NCI-H146 treated with DMSO at 0.1 percent for 48 hours (cell line): Measurements from ENCODE around the gene MIDN.

Source experiments
- DNase-seq: peaks from one replicate; lab custom pipeline; 2025; ENCODE audit not compliant: unreplicated experiment; lab: John Stamatoyannopoulos, UW

MIDN gene

DNA sequence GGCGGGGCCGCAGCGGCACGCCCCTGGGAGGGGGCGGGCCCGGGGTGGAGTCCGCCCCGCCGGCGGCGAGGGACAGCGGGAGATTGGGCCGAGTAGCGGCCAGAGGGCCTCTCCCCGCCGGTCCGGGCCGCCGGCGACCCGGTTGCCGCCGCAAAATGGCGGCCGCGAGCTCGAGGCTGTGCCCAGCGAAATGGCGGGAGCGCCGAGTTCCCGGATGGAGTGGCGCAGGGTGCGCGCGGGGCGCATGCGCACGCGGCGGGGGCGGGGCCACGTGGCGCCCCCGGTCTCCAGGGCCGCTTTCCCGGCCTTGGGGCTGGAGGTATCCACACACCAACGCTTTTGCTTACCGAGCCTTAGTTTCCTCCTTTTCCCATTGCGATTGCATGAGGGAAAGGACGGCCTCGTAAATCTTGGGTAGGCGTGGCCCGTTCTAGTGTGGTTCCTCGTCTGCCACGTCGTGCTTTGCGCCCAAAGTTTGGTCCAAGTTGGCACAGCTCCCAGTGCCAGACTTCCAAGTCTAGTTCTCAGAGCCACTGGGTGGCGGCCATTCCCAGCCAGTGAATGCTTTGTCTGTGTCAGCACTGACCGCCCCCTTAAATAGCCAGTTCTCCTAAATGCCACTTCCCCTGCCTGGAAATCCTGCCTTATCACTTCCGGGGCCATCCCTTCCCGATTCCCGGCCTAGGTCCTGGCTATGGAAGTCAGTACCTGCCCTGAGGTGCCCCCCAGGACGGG is 21.3 kb downstream of the MIDN start:
- peak; percentile 39 for DNase-seq

DNA sequence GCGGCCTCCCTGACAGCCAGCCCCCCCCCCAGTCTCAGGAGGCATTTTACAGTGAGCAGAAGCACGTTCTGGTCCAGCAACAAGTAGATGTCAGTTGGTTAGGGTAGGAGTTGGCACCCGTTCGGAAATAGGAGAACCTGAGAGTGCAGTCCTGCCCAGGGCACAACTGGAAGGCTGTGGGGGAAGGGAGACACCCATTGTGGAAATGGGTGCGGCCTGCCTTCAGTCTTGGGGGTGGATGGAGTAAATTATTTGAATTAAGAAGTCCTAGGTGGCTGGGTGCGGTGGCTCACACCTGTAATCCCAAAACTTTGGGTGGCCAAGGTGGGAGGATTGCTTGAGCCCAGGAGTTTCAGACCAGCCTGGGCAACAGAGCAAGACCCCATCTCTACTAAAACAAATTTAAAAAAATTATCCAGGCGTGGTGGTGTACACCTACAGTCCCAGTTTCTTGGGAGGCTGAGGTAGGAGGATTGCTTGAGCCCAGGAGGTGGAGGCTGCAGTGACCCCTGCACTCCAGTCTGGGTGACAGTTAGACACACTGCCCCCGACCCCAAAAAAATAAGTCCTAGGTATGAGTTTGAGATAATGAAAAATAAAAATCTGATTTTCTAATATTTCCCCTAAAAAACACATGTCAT is 21.9 kb downstream of the MIDN start:
- no peak for DNase-seq

DNA sequence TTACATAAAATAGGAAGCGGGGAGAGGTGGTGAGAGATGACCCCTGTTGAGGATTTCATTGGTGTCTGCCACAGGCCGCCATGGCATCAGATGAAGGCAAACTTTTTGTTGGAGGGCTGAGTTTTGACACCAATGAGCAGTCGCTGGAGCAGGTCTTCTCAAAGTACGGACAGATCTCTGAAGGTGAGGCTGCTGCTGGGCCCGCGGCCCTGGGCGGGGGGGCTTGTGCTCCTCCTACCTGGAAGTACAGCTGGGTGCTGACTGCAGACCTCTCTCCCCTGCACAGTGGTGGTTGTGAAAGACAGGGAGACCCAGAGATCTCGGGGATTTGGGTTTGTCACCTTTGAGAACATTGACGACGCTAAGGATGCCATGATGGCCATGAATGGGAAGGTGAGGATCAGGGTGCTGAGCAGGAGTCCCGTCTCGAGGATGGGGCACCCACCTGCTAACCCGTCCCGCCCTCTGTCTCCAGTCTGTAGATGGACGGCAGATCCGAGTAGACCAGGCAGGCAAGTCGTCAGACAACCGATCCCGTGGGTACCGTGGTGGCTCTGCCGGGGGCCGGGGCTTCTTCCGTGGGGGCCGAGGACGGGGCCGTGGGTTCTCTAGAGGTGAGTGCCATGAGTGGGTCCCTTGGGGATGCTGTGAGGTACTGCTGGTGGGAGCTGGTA is 22.6 kb downstream of the MIDN start:
- no peak for DNase-seq

DNA sequence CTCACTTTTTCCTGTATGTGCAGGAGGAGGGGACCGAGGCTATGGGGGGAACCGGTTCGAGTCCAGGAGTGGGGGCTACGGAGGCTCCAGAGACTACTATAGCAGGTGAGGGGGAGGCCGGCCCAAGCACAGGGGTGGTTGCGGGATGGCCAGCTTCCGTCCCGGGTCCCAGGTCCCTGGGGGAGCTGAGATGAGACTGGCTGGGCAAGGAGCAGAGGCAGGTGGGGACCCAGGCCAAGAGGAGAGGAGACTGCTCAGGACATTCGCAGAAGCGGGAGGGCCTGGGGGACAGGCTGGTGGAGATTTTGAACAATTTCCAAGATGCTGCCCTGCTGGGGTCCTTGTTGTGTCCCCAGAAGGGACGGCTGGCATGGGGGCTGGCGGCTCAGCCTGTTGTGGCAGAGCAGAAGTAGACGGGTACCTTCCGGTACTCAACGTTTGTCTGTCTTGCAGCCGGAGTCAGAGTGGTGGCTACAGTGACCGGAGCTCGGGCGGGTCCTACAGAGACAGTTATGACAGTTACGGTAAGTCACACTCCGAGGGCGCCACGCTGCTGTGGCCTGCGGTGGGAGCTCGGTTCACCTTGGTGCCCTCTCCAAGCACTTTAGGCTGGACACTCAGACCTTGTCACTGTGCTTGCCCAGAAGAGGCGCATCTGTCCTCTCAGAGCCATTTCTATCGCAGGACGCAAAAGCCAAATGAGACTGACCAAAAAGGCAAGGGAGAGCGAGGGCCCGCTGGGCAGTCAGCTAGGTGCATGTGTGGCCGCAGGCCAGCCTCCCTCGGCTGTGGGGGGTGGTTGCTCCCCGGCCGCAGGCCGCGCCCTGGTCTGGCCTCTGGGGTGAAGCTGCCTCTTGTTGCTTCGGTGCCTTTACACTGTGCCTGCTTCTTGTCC is 23.4 kb downstream of the MIDN start:
- no peak for DNase-seq

DNA sequence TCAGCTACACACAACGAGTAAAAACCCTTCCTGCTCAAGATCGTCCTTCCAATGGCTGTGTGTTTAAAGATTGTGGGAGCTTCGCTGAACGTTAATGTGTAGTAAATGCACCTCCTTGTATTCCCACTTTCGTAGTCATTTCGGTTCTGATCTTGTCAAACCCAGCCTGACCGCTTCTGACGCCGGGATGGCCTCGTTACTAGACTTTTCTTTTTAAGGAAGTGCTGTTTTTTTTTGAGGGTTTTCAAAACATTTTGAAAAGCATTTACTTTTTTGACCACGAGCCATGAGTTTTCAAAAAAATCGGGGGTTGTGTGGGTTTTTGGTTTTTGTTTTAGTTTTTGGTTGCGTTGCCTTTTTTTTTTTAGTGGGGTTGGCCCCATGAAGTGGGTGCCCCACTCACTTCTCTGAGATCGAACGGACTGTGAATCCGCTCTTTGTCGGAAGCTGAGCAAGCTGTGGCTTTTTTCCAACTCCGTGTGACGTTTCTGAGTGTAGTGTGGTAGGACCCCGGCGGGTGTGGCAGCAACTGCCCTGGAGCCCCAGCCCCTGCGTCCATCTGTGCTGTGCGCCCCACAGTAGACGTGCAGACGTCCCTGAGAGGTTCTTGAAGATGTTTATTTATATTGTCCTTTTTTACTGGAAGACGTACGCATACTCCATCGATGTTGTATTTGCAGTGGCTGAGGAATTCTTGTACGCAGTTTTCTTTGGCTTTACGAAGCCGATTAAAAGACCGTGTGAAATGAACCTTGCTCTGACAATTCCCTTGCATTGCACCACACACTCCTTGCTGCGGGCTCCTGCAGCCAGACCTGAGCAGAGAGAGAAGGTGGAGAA is 24.3 kb downstream of the MIDN start:
- DNase-seq, result no peak

DNA sequence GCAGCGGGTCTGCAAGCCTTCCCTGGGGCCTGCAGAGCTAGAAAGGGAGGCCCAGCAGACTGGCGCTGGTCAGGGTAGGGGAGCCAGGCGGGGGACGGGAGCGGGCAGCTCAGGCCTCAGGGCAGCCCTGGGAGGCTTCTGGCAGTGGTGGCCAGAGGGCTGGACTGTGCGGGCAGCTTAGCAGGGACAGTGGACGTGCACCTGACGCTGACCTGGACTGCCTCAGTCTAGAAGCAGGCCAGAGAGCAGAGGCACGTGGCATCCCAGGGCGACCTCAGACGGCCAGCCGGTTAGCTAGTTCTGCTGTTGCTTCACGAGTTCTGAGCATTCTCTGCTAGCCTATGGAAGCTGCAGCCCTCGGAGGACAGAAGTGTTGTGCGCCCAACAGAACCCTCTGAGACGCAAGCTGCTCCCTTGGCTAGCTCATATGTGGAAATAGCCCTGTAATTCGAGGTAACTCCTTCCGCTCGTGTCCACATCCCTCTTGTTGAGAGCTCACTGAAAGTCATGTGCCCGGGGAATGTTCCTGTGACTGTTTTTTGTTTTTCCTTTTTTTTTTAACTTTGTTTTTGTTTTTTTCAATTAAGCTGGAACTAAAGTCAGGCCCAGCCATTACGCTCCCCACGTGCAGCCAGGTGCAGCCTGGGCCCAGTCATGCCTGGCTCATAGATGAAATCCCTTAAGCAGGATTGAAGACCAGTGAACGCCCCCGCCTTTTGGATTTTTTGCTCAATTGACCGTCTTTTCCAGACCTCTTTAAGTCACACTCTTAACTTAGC is 25.1 kb downstream of the MIDN start:
- DNase-seq, result no peak

DNA sequence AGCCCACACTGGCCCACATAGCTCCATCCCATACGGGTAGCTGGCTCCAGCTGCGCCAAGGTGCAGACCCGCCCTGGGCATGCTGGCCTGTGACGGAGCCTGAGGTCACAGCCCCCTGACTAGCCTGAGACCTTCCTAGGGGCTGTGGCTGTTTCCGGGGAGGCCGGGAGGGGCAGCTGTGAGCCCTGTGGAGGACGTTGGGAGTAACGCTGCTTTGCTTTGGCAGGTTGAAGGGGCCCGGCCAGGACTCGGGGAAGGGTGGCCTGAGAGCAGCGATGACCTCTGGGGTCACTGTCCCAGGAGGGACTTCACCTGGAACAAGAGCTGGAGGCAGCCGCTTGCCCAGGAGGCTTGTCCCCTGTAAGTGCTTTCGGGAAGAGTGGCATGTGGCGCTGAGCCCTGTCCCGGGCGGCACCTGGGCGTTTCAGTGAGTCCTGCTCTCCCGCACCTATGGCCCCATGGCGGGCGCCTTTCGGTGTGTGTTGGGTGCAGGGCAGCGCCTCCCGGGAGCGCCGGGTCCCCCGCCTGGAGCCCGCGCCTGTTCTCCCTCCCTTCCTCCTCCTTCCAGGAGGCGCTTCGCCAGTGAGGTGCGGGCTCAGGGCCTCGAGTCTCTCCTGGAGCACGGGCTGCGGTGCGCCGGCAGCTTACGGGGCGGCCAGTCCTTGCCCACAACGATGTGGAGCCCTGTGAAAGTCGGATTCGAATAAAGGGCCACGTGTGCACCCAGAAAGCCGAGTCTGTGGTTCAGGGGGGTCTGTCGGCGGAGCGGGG is 25.9 kb downstream of the MIDN start:
- no peak for DNase-seq

DNA sequence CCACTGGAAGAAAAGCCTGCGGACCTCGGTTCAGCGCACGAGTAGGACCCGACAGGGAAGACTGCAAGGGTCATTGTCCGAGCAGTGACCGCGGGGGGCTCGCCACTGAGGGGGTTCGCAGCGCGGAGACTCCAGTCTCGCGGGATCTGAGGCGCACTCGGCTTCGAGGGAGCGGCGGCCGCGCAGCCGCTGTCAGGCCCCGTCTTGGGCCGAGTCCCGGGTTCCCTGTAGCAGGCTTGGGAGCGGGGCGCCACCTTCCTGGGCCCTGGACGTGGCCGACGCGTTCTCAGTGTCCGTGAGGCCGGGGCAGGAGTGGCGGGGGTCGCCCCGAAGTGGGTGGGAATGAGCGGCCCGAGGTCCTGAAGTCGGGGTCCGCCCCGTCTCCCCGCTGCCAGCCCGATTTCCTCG is 26.5 kb downstream of the MIDN start:
- no peak for DNase-seq

DNA sequence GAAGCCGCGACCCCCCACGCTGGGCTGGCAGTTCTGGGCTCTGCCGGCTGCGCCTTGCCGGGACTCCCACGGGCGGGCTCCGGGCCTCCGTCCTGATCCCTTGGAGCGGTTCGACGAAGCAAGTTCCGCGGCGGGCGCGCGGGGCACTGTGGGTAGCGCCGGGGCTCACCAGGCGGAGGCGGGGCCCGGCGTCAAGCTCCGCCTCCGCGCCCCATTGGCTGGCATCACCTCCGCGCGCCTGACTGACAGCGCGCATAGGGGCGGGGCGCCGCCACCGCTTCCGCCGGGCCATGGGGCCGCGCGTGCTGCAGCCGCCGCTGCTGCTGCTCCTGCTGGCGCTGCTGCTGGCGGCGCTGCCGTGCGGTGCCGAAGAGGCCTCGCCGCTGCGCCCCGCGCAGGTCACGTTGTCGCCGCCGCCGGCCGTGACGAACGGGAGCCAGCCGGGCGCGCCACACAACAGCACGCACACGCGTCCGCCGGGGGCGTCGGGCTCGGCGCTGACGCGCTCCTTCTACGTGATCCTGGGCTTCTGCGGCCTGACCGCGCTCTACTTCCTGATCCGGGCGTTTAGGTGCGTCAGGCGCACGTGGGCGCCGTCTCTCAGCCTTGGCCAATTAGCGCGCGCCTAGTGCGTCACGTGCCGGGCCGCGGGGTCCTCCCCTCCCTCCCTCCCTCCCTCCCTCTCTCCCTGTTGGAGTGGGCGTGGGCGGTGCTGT is 27.0 kb downstream of the MIDN start, which contains the start of gene FAM174C:
Gene FAM174C, plus strand, starts transcription at position 271 of the 716 bp plus-strand sequence. Its CDS starts 20 bp downstream, at position 291.
- DNase-seq, result peak; percentile 63

DNA sequence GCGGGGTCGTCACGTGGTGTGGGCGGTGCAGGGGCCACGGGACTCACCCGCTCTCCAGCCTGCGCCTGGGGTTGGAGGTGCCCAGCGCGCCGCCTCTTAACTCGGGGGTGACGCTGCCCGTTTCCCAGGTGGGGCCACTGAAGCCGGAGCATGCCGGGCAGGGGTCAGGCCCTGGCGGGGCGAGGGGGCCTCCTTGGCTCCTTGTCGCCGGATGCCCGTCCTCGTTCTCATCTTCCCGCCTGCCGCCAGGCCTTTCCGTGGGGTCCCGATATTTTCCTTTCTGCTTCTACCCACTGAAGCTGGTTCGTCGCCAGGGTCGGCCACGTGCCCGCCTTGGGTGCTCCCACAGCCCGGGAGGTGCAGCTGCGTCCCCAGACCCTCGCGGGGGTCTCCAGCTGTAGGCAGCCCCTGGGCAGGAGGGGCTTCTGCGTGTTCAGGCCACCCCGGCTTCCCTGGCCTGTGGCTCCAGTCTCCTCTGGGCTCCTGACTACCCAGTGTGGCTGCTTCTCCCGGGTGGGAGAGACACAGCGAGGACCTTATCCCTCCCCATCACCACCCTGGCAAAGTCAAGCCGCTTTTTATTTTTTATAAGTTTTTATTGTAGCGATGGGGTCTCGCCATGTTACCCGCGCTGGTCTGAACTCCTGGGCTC is 27.7 kb downstream of the MIDN start:
- DNase-seq, result no peak

DNA sequence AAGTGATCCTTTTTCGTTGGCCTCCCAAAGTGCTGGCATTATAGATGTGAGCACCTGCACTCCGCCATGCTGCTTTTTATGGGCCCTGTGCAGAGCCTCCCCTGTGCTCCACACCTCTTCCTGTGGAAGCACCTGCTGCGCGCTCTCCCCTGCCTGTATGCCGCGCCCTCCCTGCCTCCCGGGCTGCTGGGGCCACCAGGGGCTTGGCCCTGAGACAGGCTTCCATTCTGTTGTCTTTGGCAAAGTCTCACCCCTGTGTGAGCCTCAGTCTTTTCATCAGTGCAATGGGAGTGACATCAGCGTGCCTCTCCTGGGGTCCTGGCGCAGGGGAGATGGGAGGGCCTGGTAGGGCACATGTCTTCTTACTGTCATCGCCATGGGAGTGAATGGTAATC is 28.2 kb downstream of the MIDN start:
- DNase-seq, result peak; percentile 2

DNA sequence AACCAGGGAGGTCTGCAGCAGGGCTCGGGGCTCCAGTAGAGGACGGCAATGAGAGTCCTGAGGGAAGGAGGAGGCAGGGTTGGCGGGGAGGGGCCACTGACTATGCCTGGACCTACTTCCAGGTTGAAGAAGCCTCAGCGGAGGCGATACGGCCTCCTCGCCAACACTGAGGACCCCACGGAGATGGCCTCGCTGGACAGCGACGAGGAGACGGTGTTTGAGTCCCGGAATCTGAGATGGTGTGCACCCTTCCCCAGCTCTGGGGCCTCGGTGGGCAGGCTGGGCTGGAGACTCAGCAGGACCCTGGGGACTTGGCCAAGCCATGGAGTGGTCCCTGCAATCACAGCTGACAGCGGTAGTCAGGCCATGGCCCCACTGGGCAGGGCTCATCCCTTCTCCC is 28.7 kb downstream of the MIDN start:
- no peak for DNase-seq

DNA sequence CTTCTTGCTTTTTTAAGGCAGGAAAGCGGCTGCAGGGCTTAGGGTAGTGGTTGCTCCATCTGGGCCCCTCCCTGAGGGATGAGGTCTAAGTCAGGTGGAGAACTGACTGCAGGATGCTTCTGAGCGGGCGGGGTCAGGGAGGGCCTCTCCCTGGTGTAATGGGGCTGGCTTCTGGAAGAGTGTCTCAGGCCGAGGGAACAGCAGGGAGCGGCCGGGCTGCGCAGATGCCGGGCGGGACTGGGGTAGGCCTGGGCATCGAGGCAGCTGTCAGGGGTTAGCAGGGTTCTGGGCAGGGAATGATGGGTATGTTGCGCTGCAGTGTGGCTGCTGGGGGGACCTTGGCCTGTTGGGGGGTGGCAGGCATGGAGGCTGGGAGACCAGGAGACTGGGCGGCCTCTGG is 29.7 kb downstream of the MIDN start:
- DNase-seq, result no peak

DNA sequence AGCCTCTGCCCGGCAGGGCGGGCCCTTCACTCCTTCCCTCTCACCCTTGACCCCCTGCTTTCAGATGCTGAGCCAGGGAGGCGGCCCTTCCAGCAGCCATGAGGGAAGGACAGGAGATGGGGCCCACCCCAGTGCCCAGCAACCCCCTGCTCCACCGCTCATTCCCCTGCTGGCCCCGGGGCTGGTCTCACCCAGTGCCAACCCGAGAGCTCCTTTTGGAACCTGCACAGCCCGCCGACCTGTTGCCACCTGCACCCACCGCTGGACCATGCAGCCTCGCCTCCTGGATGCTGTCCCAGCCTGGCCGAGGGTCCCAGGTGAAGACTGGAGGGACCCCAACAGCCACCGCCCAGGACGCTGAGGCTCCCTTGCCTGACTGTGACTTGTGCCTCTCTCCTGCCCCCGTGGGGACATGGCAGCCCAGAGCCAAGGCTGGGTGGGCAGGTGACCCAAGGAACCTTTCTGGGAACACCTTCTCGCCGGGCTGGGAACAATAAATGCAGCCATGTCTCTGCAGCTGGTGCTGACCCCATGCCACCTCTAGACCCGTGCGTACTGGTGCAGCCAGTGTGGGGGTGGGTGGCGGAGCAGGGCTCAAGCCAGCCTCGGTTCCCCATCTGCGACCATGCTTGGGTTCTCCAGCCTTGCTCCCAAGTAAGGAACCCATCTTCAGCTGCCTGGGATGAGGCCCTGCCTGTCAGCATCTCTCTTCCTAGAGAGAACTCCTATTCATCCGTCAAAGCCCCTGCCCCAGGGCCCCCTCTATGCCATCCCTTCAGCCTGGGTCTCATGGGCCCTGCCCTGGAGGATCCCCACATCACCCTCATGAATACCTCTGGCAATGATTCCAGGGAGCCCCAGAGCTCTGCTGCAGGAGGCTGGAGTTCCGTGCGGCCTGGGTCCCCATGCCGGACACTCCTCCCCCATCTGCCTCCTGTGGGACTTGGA is 30.6 kb downstream of the MIDN start:
- DNase-seq, result no peak

DNA sequence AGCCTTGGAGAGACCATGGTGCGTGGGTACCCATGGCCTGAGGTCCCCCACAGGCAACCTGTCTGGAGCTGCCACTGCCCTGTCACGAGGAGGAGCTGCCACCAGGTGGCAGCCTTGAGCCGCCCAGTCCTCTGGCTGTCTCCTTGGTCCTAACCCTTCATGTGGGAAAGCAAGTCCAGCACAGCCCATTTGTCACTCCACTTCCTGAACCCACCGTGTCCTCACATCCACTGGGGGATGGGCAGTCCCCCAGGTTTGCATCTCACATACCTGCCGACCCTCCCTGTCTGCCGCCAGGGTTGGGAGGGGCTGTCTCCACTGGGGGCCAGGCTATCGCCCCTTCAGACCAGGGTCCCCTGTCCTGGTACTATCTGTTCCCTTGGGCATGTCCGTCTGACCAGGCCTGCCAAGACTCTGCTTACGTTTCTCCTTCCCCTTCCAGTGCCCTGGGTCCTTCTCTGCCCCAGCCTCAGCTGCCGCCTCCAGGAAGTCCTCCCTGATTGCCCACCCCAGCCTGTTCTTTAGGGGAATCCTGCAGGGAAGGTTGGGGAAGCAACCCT is 31.5 kb downstream of the MIDN start:
- peak; percentile 30 for DNase-seq
